HG03558 (cell line): ENCODE results near the gene PCDHGC3.

ENCODE experiments used
- ATAC-seq: cut with Tn5 transposase; IDR thresholded peaks from one replicate; pipeline ENCODE4 v1.9.1; 2021; ENCODE audit warnings: moderate number of reproducible peaks; ENCODE audit not compliant: unreplicated experiment; ENCODE audit errors: extremely low read depth

PCDHGC3 gene

DNA sequence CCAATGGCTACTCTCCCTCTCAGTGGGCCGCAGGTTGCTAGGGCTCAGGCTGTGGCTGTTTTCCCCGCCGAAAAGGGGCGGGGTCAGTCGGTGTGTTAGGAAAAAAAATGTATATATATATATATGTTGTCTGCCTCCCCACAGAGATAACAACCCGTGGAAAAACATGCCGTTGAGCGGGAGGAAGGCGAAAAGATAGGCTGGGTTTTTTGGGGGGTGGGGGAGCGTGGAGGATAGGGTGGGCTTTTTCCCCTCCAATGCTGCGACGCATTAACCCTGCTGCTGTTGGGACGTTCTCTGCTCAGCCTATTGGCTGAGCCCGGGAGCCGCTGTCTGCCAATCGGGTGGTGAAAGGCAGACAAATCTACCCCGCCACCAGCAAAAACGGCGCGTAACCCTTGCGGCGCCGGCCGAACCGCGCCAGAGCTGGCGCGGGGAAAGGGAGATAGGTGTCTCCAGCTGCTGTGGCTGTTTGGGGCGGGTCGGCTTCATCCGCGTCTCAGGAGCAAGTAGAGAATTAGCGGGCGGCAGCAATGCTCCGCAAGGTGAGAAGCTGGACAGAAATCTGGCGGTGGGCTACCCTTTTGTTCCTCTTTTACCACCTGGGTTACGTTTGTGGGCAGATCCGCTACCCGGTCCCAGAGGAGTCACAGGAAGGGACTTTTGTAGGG, 9.0 kb downstream of the PCDHGC3 start, which contains the start of gene PCDHGC4:
Gene PCDHGC4 (plus strand): TSS at position 390 of the 671 bp plus-strand sequence. CDS start 144 bp downstream, at position 534.
- ATAC-seq: no peak

DNA sequence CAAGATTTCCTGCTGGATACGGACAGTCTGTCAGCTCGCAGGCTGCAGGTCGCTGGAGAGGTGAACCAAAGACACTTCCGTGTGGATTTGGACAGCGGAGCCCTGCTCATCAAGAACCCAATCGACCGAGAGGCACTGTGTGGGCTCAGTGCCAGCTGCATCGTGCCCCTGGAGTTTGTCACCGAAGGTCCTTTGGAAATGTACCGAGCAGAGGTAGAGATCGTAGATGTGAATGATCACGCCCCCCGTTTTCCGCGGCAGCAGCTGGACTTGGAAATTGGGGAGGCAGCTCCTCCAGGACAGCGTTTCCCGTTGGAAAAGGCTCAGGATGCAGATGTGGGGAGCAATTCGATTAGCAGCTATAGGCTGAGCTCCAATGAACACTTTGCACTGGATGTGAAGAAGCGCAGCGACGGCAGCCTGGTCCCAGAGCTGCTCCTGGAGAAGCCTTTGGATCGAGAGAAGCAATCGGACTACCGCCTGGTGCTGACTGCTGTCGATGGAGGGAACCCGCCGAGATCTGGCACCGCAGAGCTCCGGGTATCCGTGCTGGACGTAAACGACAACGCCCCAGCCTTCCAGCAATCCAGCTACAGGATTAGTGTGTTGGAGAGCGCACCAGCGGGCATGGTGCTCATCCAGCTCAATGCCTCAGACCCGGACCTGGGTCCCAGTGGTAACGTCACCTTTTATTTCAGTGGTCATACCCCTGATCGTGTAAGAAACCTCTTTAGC, 9.7 kb downstream of the PCDHGC3 start:
- no peak for ATAC-seq

DNA sequence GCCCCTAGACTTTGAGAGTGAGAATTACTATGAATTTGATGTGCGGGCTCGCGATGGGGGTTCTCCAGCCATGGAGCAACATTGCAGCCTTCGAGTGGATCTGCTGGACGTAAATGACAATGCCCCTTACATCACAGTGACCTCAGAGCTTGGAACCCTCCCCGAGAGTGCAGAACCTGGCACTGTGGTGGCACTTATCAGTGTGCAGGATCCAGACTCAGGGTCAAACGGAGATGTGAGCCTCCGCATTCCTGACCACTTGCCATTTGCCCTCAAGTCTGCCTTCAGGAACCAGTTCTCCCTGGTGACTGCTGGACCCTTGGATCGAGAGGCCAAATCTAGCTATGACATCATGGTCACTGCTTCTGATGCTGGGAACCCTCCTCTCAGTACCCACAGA, 10.3 kb downstream of the PCDHGC3 start:
- no peak for ATAC-seq

GRCh38 chr5:141487131-141487530, 11.4 kb downstream of the PCDHGC3 start:
- ATAC-seq: no peak

- ATAC-seq: no peak
Measured at GRCh38 chr5:141488591-141489561, 13.1 kb downstream of the PCDHGC3 start, which contains the start of gene PCDHGC5. Gene PCDHGC5, plus strand, starts transcription at chr5:141489081. Its CDS starts 160 bp downstream, at chr5:141489241.

- no peak for ATAC-seq
Measured at GRCh38 chr5:141489841-141490240, 14.1 kb downstream of the PCDHGC3 start.

DNA sequence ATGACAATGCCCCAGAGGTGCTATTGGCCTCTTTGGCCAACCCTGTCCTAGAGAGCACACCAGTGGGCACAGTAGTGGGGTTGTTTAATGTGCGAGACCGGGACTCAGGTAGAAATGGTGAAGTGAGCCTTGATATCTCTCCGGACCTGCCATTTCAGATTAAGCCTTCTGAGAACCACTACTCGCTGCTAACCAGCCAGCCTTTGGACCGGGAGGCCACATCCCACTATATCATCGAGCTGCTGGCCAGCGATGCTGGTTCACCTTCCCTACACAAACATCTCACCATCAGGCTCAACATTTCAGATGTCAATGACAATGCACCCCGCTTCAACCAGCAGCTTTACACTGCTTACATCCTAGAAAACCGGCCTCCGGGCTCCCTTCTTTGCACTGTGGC, 14.5 kb downstream of the PCDHGC3 start:
- no peak for ATAC-seq

- ATAC-seq: no peak
Measured at GRCh38 chr5:141490771-141491170, 15.0 kb downstream of the PCDHGC3 start.

DNA sequence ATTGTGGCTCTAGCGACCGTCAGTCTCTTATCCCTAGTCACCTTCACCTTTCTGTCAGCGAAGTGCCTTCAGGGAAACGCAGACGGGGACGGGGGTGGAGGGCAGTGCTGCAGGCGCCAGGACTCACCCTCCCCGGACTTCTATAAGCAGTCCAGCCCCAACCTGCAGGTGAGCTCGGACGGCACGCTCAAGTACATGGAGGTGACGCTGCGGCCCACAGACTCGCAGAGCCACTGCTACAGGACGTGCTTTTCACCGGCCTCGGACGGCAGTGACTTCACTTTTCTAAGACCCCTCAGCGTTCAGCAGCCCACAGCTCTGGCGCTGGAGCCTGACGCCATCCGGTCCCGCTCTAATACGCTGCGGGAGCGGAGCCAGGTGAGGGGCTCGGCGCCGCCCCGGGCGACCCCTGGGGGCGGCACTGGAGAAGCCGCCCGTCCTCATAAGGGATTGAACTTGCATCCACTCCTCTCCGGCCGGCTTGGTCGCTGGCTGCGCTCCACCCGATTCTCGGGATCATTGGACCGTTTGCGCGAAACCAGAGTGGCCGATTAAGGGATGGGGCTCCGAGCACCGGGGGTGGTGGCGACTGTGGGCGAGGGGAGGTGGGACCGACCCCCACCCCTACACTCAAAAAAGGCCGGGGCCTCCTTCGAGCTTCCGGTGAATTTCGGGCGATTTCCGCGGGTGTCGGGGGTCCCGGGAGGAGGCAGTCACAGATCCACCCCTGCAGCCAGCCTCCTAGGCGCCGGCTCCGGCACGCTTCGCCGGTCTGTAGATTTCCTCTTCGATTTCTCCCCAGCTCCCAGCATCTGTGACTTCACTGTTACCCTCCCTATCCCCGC, 15.8 kb downstream of the PCDHGC3 start:
- ATAC-seq: no peak

DNA sequence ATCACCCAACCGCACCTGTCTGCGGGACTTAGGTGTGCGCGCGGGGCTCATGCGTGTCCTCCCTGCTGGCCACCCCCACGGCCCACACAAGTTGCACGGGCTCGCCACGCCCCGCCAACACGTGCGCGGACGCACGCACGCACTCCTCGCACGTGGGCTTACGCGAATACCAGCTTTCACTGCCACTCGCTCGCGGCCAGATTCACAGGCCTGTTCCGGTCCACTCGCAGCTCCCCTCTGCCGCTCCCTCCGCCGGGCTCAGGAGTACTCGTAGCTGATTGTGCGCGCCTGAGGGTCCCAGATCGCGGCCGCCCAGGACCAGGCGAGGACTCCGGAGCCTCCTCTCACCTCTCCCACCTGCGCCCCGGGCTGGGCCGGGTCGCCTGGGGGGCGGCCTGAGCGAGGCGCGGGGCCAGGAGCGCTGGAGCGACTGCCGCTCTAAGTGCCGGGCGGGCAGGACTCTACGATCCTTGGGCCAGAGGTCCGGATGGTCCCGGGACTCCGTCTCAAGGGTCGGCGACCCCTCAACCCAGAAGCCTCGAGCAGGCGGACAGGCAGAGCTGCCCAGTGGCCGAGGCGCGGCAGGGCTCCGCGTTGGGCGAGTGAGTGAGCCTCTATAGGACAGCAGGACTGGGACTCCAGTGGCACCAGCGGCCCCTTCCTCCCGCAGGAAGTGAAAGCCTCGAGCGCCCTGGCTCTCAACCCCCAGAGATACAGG, 16.6 kb downstream of the PCDHGC3 start:
- no peak for ATAC-seq

DNA sequence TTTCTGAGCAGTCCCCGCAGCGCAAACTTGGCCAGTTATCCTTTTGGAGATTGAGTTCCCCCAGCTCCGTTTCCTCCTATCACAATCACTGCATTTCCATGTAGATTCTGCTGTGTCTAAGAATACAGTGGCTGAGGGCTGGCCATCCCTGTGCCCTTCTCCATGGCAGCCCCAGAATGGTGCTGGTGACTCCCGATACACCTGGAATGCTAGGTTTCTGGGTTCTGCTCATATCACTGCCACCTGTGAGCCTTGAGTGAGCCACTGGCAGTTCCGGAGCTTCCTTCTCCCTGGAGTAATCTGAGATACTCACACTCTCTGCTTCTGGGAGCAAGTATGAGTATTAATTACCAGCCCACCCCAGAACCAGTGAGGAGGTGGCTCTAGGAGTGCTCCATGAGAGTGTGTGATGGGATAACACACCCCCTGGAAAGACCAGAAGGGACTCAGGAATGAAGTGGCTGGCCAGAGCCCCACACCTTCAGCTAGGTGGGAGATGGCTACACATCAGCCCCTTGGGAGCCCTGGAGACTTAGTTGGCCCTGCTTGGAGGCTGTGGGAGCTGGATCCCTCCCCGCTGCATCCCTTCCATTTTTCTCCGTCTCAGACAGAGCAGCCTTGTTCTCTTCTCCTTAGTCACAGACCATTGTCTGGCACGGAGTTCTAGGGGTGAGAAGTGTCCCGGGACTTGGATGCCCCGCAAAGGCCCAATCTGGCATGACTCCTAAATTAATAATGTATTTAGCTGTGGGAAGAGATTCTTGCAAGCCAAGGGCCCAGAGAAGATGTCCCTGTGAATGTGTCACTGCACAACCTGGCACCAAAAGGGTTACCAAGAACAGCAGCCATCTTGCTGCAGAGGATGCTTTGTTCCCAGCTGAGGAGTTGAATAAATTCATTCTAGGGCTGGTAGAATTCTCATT, 18.0 kb downstream of the PCDHGC3 start:
- ATAC-seq: no peak

- no peak for ATAC-seq
Measured at GRCh38 chr5:141494761-141495452, 19.1 kb downstream of the PCDHGC3 start.

DNA sequence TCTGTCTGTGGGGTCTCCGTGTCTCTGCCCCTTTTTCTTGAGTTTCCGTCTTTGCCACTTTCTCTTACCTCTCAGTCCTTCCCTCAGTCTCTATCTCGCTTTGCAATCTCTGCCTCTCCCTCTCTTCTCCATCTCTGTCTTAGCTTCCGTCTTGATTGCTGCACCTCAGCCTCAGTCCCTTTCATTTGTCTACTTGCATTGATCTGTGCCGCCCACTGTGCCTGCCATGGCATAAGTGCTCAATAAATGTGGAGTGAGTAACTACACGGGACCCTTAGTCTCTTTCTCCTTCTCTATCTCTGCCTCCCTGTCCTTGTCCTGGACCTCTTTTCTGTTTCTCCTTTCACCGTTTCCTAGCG, 19.7 kb downstream of the PCDHGC3 start:
- ATAC-seq: no peak

DNA sequence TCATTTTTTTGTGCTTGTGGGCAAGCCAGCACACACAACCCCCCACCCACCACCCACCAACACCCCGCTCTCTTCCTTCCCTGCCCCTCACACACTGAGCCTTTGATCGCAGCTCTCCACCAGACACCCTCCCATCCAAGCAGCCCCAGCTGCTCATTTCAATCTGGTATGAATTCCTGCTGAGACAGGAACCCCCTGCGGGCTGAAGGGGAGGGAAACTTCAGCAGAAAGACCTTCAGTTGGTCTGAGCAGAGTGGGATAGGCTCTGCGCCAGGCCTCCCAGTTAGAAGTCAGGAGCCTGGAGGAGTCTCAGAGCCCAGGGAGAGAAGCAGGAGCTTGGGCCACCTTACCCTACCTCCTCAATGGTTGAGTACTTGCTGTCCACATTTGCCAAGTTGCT, 20.3 kb downstream of the PCDHGC3 start:
- ATAC-seq: no peak

DNA sequence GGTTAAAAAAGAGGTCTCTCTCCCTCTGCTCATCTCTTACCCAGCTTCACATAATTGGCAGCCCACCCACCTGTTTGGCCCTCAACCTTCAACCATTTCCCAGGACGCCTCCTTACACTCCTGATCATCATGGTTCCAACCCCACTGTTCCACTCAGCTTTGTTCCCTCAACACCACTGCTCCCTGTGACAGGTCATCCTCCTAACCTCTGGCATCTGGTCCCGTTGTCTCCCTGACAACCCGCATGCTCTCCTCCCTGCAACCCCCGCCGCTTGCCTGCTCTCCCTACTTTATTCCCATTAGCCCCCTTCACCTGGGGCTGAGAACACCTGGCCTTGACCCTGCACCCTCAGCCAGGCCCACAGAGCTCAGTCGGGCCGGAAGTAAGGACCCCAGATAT, 26.0 kb downstream of the PCDHGC3 start:
- no peak for ATAC-seq

- no peak for ATAC-seq
Measured at GRCh38 chr5:141503681-141504080, 27.9 kb downstream of the PCDHGC3 start.

DNA sequence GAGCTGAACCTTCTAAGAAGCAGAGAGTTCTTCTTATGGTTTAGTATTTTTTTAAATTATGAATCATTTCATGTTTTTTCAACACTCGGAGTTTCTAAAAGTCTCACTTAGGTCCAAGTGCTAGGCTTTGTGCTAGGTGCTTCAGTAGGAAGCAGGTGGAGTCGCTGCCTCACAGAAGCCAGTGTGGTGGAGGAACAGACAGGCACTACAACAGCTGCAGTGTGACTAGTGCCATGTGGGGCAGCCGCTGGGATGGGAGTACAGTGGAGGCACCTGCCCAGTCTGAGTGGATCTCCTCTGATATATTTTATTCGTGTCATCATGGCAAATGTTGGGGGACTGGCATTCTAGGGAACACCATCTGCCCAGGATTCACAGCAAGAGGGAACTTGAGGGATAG, 28.4 kb downstream of the PCDHGC3 start:
- ATAC-seq: no peak
